Esophagus (tissue), 2 donors: ENCODE data around the gene LHFPL4. TPM values are rescaled to one million over a fixed set of nuclear protein-coding genes. Genes with fewer than 3 reads are reported as not detected.
"Not testable (repeated sequence)": the region's sequence is repeated elsewhere in the genome, so short reads cannot be mapped to it uniquely, and the experiment has no call there.

Source experiments
- H3K27ac ChIP-seq, 2 donors: one replicate each; pipeline ENCODE4 v1.5.1; 2013; ENCODE audit warnings: low read depth in 2 of 2, mild to moderate bottlenecking in 2 of 2, inconsistent platforms in 1 of 2, low read length in 1 of 2, moderate library complexity in 1 of 2
- H3K27me3 ChIP-seq, 2 donors: one replicate each; pipeline ENCODE4 v1.6.1; 2013; ENCODE audit warnings: low read length in 2 of 2, control low read depth in 1 of 2, mild to moderate bottlenecking in 1 of 2; ENCODE audit not compliant: insufficient read depth in 2 of 2, control insufficient read depth in 1 of 2
- H3K36me3 ChIP-seq, 2 donors: one replicate each; pipeline ENCODE4 v1.6.1; 2013; ENCODE audit warnings: low read length in 1 of 2; ENCODE audit not compliant: control insufficient read depth in 2 of 2, insufficient read depth in 2 of 2
- H3K4me1 ChIP-seq, 2 donors: one replicate each; pipeline ENCODE4 v1.6.1; 2013; ENCODE audit warnings: low read length in 1 of 2; ENCODE audit not compliant: control insufficient read depth in 2 of 2, insufficient read depth in 2 of 2
- H3K4me3 ChIP-seq, 2 donors: one replicate each; pipeline ENCODE4 v1.5.1; 2013; ENCODE audit warnings: low read length in 2 of 2, mild to moderate bottlenecking in 2 of 2, low read depth in 1 of 2, moderate library complexity in 1 of 2
- H3K9me3 ChIP-seq, 2 donors: one replicate each; pipeline ENCODE4 v1.6.1; 2013; ENCODE audit warnings: mild to moderate bottlenecking in 2 of 2, low read depth in 1 of 2, low read length in 1 of 2, moderate library complexity in 1 of 2; ENCODE audit not compliant: control insufficient read depth in 2 of 2, insufficient read depth in 1 of 2
- WGBS, 2 donors: extraction: QIAGEN DNeasy Blood & Tissue Kit; methylation state at CpG; one replicate each; pipeline ENCODE4 v1.1.7; 2013; 5-methylcytosine and 5-hydroxymethylcytosine counted together
- polyA plus RNA-seq, 2 donors: library from polyadenylated mRNA; stranded (reverse); fragments of 200-250 nt; gene quantifications; one replicate each; pipeline ENCODE4 v1.2.3, GENCODE V29; 2013
- donor health status: healthy with polysubstance abuse.
- donor health status: Bipolar disorder and iron deficiency.

LHFPL4 gene
- polyA plus RNA-seq, result under 1 TPM in 1 of 2 donors, not detected in 1; 0.02 TPM

DNA sequence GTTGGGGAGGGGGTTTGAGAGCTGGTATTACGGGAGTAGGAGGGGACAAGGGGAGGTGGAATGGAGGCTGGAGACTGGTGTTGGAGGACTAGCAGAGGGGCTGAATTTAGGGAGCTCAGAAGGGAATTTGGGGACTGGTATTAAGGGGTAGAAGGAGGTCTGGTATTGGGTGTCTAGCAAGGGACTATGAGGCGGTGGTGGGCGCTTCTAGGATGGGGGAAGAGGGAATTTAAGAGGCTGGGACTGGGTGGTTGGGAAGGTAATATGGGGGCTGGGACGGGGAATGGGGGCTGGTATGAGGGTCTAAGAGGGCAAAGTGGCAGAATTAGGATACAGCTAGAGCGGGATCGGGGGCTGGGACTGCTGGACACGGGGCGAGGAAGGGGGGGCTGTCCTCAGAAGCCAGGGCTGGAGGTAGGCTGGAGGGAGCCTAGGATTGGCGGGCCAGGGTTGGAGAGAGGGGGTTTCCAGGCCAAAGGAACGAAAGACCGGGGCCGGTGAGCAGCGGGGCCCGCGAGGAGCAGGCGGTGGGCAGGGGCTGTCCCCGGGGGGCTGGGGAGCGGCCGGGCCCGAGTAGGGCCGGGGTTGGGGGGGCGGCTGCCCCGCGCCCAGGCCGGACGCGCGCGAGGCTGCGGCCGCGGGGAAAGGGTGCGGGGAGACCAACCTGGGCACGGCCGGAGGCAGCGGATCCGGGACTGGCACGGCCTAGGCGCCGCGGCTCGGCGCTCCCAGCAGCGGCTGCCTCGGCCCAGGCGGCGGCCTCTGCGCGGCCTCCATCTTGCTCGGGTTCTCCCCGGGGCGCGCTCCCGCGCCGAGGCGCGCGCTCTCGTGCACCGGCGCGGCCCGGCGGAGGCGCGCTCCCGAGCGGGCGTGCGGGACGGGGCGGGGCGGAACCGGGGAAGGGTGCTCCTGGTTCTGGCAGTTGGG, at the start of gene LHFPL4:
TSS of gene LHFPL4 (minus strand) at position 802 of the 927 bp plus-strand sequence. CDS start 1,143 bp downstream, outside the sequence.
- no peaks in the 10 kb centered on the region for H3K36me3 ChIP-seq
- WGBS, 2 donors, result 6 to 9% methylated on average over 40 to 75 of the region's 75 CpGs

DNA sequence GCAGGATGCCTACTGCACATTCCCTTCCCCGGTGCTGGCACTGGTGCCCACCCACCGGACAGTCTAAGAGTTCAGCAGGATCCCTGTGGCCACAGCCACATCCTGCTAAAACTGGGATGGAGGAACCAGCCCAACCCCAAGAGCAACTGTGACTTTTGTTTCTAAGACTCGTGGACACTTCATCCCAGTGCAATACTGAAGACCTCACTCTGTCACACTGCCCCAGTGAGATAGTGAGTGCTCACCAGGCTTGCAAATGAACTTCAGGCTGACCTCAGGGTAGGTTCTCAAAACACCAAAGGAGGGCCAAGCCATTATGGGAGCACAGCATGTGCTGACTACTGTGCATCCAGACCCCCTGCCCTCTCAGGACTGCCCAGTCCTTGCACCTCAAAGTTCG, 49.0 kb upstream of the LHFPL4 start:
- 88 to 94% methylated on average over 4 of the region's 4 CpGs for WGBS, 2 donors
- Histone ChIP-seq H3K4me1 (peaks cover 0 to 3% of the 10 kb centered on the region in 2 donors), H3K27ac (no peak overlapping the region)

More for the DNA sequence above, at the start of gene LHFPL4:
- H3K27me3 ChIP-seq, result no peaks in the 10 kb centered on the region
- no peak within 1 kb of the TSS for H3K4me3 ChIP-seq
- H3K4me1 ChIP-seq, result no peaks in the 10 kb centered on the region
- no peak within 1 kb of the TSS for H3K27ac ChIP-seq
- H3K9me3 ChIP-seq, result peaks cover 5% of the 10 kb centered on the region in 2 donors

DNA sequence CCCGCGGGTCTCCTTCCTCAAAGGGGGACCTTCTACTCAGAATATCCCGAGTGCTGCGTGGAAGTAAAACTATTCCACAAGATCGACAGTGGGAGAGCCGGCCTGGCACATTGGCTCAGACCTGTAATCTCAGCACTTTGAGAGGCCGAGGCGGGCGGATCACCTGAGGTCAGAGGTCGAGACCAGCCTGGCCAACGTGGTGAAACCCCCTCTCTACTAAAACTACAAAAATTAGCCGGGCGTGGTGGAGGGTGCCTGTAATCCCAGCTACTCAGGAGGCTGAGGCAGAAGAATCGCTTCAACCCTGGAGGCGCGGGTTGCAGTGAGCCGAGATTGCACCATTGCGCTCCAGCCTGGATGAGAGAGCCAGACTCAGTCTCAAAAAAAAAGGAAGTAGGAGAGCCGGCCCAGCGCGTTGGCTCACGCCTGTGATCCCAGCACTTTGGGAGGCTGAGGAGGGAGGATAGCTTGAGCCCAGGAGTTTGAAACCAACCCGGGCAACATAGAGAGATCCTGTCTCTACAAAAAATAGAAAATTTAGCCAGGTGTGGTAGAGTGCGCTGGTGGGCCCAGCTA, 47.5 kb upstream of the LHFPL4 start:
- not testable (repeated sequence) for H3K27me3 ChIP-seq, H3K36me3 ChIP-seq, H3K4me1 ChIP-seq, H3K9me3 ChIP-seq, H3K27ac ChIP-seq
- peak overlapping the region in 1 of 2 donors; percentile 16 for H3K4me3 ChIP-seq
- WGBS, 2 donors, result 66 to 74% methylated on average over 24 of the region's 24 CpGs

More for the DNA sequence above, 49.0 kb upstream of the LHFPL4 start:
- no peaks in the 10 kb centered on the region for H3K36me3 ChIP-seq
- no peak overlapping the region for H3K4me3 ChIP-seq
- peaks cover 0 to 5% of the 10 kb centered on the region in 2 donors for H3K9me3 ChIP-seq
- H3K27me3 ChIP-seq, result no peaks in the 10 kb centered on the region

DNA sequence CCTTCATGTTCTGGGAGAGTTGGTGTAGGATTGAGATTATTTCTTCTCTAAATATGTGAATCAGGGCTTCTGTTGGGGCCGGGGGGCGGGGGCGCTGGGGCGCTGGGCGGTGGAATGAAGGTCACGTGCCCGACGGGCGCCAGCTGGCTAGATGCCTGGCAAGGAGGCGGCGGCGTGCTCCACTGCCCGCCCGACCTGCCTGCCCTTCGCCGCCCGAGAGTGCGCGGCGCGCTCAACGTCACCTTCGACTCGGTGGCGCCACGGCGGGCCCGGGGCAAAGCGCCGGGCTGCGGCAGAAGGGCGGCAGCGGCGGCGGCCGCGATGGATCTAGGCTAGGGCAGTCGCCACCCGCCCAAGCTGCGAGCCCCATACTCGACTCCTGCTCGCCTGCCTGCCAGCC, 47.0 kb upstream of the LHFPL4 start:
- Histone ChIP-seq H3K27ac (no peak overlapping the region), H3K4me3 (peak overlapping the region in 1 of 2 donors; percentile 16), H3K4me1 (peaks cover 0 to 3% of the 10 kb centered on the region in 2 donors), H3K27me3 (no peaks in the 10 kb centered on the region), H3K36me3 (no peaks in the 10 kb centered on the region), H3K9me3 (no peaks in the 10 kb centered on the region)
- WGBS, 2 donors, result 1 to 6% methylated on average over 38 to 42 of the region's 42 CpGs

DNA sequence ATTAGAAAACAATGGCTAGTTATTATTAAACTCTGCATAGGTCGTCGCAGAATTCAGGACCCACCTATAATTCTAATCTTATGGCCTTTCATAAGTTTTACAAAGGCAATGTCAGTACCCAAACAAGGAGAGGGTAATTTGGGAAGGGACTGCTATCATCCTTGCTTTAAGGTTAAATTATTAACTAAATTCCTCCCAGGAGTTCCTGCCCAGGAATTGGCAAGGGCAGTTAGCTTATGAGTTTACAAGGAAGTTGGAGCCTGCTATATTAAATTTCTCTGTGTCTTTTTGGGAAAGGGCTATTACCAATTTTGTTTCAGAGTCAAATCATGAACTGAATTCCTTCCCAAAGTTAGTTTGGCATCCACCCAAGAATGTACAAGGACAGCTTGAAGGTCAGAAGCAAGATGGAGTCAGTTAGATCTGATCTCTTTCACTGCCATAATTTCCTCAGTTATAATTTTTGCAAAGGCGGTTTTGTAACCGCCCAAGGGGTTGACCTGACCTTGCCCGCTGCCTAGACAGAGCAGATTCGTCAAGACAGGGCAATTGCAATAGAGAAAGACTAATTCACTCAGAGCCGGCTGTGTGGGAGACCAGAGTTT, 45.3 kb upstream of the LHFPL4 start:
- H3K9me3 ChIP-seq, result no peaks in the 10 kb centered on the region
- H3K27me3 ChIP-seq, result no peaks in the 10 kb centered on the region
- H3K27ac ChIP-seq, result no peak overlapping the region
- peaks cover 0 to 3% of the 10 kb centered on the region in 2 donors for H3K4me1 ChIP-seq
- H3K36me3 ChIP-seq, result no peaks in the 10 kb centered on the region
- WGBS, 2 donors, result 79 to 85% methylated on average over 7 of the region's 7 CpGs
- H3K4me3 ChIP-seq, result no peak overlapping the region

DNA sequence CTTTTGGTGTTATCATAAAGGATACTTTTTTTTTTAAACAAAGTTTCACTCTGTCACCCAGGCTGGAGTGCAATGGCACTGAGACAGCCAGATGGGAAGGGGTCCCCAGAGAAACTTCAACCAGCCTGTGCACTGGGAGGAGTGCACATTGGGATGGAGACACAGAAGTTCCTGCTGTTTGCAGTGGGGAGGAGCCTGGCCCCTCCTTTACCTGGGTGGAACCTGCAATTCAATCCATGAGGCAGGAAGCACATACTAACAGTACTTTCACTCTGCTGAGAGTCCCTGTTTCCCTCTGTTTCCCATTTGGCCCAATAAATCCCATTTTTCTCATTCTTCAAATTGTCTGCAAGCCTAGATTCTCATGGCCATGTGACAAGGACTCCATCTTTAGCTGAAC, 42.3 kb upstream of the LHFPL4 start:
- Histone ChIP-seq H3K4me1 (peaks cover 0 to 2% of the 10 kb centered on the region in 2 donors), H3K27ac (no peak overlapping the region), H3K4me3 (no peak overlapping the region), H3K36me3 (no peaks in the 10 kb centered on the region), H3K9me3 (no peaks in the 10 kb centered on the region), H3K27me3 (no peaks in the 10 kb centered on the region)

DNA sequence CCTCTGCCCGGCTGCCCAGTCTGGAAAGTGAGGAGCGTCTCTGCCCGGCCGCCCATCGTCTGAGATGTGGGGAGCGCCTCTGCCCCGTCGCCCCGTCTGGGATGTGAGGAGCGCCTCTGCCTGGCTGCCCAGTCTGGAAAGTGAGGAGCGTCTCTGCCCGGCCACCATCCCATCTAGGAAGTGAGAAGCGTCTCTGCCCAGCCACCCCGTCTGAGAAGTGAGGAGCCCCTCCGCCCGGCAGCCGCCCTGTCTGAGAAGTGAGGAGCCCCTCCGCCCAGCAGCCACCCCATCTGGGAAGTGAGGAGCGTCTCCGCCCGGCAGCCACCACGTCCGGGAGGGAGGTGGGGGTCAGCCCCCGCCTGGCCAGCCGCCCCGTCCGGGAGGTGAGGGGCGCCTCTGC, 38.2 kb upstream of the LHFPL4 start:
- not testable (repeated sequence) for H3K27ac ChIP-seq, H3K9me3 ChIP-seq, H3K4me1 ChIP-seq, H3K36me3 ChIP-seq, H3K4me3 ChIP-seq, H3K27me3 ChIP-seq
- 92 to 93% methylated on average over 21 to 28 of the region's 28 CpGs for whole genome bisulfite sequencing, 2 donors

DNA sequence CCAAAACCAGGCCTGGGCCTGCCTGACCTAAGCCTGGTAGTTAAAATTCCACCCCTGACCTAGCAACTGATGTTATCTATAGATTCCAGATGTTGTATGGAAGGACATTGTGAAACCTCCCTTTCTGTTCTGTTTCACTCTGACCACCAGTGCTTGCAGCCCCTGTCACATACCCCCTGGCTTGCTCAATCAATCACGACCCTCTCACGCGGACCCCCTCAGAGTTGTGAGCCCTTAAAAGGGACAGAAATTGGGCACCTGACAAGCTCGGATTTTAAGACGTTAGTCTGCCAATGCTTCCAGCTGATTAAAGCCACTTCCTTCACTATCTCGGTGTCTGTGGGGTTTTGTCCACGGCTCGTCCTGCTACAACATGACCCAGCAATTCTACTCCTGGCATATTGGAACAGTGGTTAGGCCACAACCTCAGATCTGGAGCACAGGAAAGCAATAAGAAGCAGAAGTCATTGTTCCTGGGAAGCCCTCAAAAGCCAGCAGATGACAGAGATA, 36.7 kb upstream of the LHFPL4 start:
- 61 to 64% methylated on average over 8 of the region's 8 CpGs for whole genome bisulfite sequencing, 2 donors
- no peak overlapping the region for H3K4me3 ChIP-seq
- no peaks in the 10 kb centered on the region for H3K9me3 ChIP-seq

DNA sequence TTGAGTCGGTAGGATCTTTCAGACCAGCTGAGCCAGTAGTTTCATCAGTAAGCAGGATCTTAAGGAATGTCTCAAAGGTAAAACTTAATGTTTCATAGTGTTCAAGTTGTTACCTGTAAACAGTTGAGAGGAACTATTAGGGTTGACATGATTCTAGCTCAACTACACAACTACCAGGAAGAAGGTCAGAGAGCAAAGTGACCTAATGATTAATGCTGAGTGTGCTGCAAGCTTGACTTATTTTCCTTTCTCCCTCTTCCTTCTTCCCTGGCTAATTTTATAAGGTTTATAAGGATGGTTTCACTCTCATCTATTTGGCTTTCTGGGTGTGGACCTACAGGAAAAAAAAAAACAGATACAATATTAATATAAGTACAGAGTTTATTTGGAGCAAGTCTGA, 30.2 kb upstream of the LHFPL4 start:
- H3K36me3 ChIP-seq, result no peaks in the 10 kb centered on the region
- H3K4me3 ChIP-seq, result no peak overlapping the region
- no peaks in the 10 kb centered on the region for H3K4me1 ChIP-seq
- H3K27me3 ChIP-seq, result no peaks in the 10 kb centered on the region
- H3K9me3 ChIP-seq, result peaks cover 4% of the 10 kb centered on the region in 2 donors
- H3K27ac ChIP-seq, result no peak overlapping the region
- WGBS, 2 donors, result 77 to 96% methylated on average over 1 of the region's 1 CpG

More for the DNA sequence above, 36.7 kb upstream of the LHFPL4 start:
- Histone ChIP-seq H3K4me1 (no peaks in the 10 kb centered on the region), H3K27me3 (no peaks in the 10 kb centered on the region), H3K27ac (no peak overlapping the region), H3K36me3 (no peaks in the 10 kb centered on the region)
